A549 (cell line): ENCODE measurements around the gene XPOT. TPM values are rescaled to one million over a fixed set of nuclear protein-coding genes. Genes with fewer than 3 reads are reported as not detected.

Experiments
- ATAC-seq, 2 experiments: fragments of 200-7000 bp in 1 of 2; fragments of >200 bp in 1 of 2; cut with Nextera tagmentation in 1 of 2; cut with Tn5 transposase in 1 of 2; 3 replicates each; pipeline versions ENCODE4 v1.8.0 to v1.9.1; 2018 to 2020; ENCODE audit warnings: mild to moderate bottlenecking in 1 of 2, moderate library complexity in 1 of 2
- CTCF ChIA-PET: fragments of 300-600 bp; sonication (Branson Sonifier 250); formaldehyde crosslinking; extraction: SDS; loops from one replicate; lab custom pipeline; 2021; ENCODE audit warnings: antibody characterized with exemption, inconsistent platforms; lab: Yijun Ruan, JAX
- POLR2A ChIA-PET: fragments of 350-600 bp; formaldehyde crosslinking; extraction: SDS; loops from one replicate; lab custom pipeline; 2021; ENCODE audit warnings: antibody characterized with exemption, inconsistent platforms; lab: Yijun Ruan, JAX
- DNase-seq, 2 experiments: peaks; one replicate each; pipeline versions ENCODE4 v3.0.0 to v3.0.0-alpha.2; 2011 to 2016; ENCODE audit warnings: low read depth in 1 of 2, low spot score in 1 of 2
- FAIRE-seq: peaks from 2 replicates; lab custom pipeline; 2011; peaks lifted over from hg19 to GRCh38; lab: Jason Lieb, UNC
- H3K27ac ChIP-seq, 2 experiments: fragments of >200 bp; sonication (Bioruptor Twin); formaldehyde crosslinking; 3 replicates each; pipeline ENCODE4 v1.5.1; 2016 to 2017
- H3K4me1 ChIP-seq: fragments of >200 bp; sonication (Bioruptor Twin); formaldehyde crosslinking; 3 replicates; pipeline ENCODE4 v1.6.1; 2016
- H3K4me2 ChIP-seq: fragments of >200 bp; sonication (Bioruptor Twin); formaldehyde crosslinking; 3 replicates; pipeline ENCODE4 v1.6.1; 2016
- H3K4me3 ChIP-seq: fragments of >200 bp; sonication (Bioruptor Twin); formaldehyde crosslinking; 3 replicates; pipeline ENCODE4 v1.5.1; 2016
- H3K9me3 ChIP-seq: fragments of >200 bp; sonication (Bioruptor Twin); formaldehyde crosslinking; 3 replicates; pipeline ENCODE4 v1.6.1; 2016
- BHLHE40 ChIP-seq: IDR thresholded peaks from 2 replicates; pipeline ENCODE4 v1.6.1; 2012; ENCODE audit warnings: low read depth, low read length, inconsistent platforms
- CBX8 ChIP-seq: fragments of 200-600 bp; sonication (generic); IDR thresholded peaks from 2 replicates; pipeline ENCODE4 v1.6.1; 2016
- CEBPB ChIP-seq, 2 experiments: fragments of >200 bp in 1 of 2; sonication (Bioruptor Twin) in 1 of 2; formaldehyde crosslinking in 1 of 2; IDR thresholded peaks; 2 replicates each; pipeline ENCODE4 v1.6.1; 2012 to 2016
- CHD2 ChIP-seq: fragments of 150-350 bp; IDR thresholded peaks from 2 replicates; pipeline ENCODE4 v1.6.1; 2014; ENCODE audit warnings: low read length; ENCODE audit not compliant: partially characterized antibody
- EP300 ChIP-seq, 2 experiments: fragments of >200 bp; sonication (Bioruptor Twin); formaldehyde crosslinking; IDR thresholded peaks; 2 replicates in 1 of 2; 3 replicates in 1 of 2; pipeline ENCODE4 v1.6.1; 2016 to 2017
- GATA3 ChIP-seq: IDR thresholded peaks from 2 replicates; pipeline ENCODE4 v1.6.1; 2012; ENCODE audit warnings: borderline replicate concordance
- HMGXB4 ChIP-seq: fragments of 250-450 bp; sonication (Bioruptor Pico); IDR thresholded peaks from 2 replicates; pipeline ENCODE4 v1.5.0; 2021; ENCODE audit warnings: mild to moderate bottlenecking, moderate library complexity, borderline replicate concordance
- HOXA7 ChIP-seq: fragments of 250-450 bp; sonication (Bioruptor Pico); IDR thresholded peaks from 2 replicates; pipeline ENCODE4 v1.5.0; 2020; ENCODE audit warnings: mild to moderate bottlenecking, moderate library complexity
- HOXB13 ChIP-seq: fragments of 250-450 bp; sonication (Bioruptor Pico); IDR thresholded peaks from 2 replicates; pipeline ENCODE4 v1.5.0; 2020; ENCODE audit warnings: low read depth, mild to moderate bottlenecking, moderate library complexity
- HOXB5 ChIP-seq: fragments of 250-450 bp; sonication (Bioruptor Pico); IDR thresholded peaks from 2 replicates; pipeline ENCODE4 v1.5.0; 2020; ENCODE audit warnings: mild to moderate bottlenecking, moderate library complexity
- JUNB ChIP-seq: fragments of >200 bp; sonication (Bioruptor Twin); formaldehyde crosslinking; IDR thresholded peaks from 2 replicates; pipeline ENCODE4 v1.6.1; 2016
- MAFK ChIP-seq: fragments of 450-650 bp; IDR thresholded peaks from 2 replicates; pipeline ENCODE4 v1.6.1; 2014; ENCODE audit not compliant: partially characterized antibody
- MAX ChIP-seq: IDR thresholded peaks from 2 replicates; pipeline ENCODE4 v1.6.1; 2012
- NFE2L2 ChIP-seq: fragments of 150-350 bp; conservative IDR thresholded peaks from 2 replicates; pipeline ENCODE4 v1.6.1; 2014; ENCODE audit warnings: low read length
- NPAS2 ChIP-seq: fragments of 250-450 bp; sonication (Bioruptor Pico); IDR thresholded peaks from 2 replicates; pipeline ENCODE4 v1.8.0; 2022; ENCODE audit warnings: mild to moderate bottlenecking, moderate library complexity, borderline replicate concordance
- NR3C1 ChIP-seq: fragments of >200 bp; sonication (Bioruptor Twin); formaldehyde crosslinking; IDR thresholded peaks from 3 replicates; pipeline ENCODE4 v1.6.1; 2017
- PBX3 ChIP-seq: IDR thresholded peaks from 2 replicates; pipeline ENCODE4 v1.6.1; 2012
- PHF8 ChIP-seq: fragments of 200-600 bp; sonication (generic); IDR thresholded peaks from 2 replicates; pipeline ENCODE4 v1.6.1; 2016; ENCODE audit warnings: low read depth, mild to moderate bottlenecking, antibody characterized with exemption, moderate library complexity, borderline replicate concordance
- POLR2A ChIP-seq: IDR thresholded peaks from 2 replicates; pipeline ENCODE4 v1.6.1; 2012; ENCODE audit warnings: mild to moderate bottlenecking, low read length
- POLR2AphosphoS2 ChIP-seq: conservative IDR thresholded peaks from 2 replicates; pipeline ENCODE4 v1.6.1; 2012; ENCODE audit warnings: low read length, improper control_type of control experiment, inconsistent platforms
- RCOR1 ChIP-seq: fragments of 150-350 bp; IDR thresholded peaks from 2 replicates; pipeline ENCODE4 v1.6.1; 2014; ENCODE audit warnings: antibody characterized with exemption, low read length, low read depth
- RFX5 ChIP-seq: fragments of 450-650 bp; IDR thresholded peaks from 2 replicates; pipeline ENCODE4 v1.7.1; 2014; ENCODE audit warnings: antibody characterized with exemption, mild to moderate bottlenecking, moderate library complexity
- RNF2 ChIP-seq: fragments of 200-600 bp; sonication (generic); IDR thresholded peaks from 2 replicates; pipeline ENCODE4 v1.6.1; 2016; ENCODE audit warnings: low read depth, mild to moderate bottlenecking, antibody characterized with exemption, moderate library complexity, borderline replicate concordance
- SMC3 ChIP-seq: fragments of >200 bp; sonication (Bioruptor Twin); formaldehyde crosslinking; IDR thresholded peaks from 3 replicates; pipeline ENCODE4 v1.6.1; 2018; ENCODE audit warnings: inconsistent platforms
- TFCP2L1 ChIP-seq: fragments of 250-450 bp; sonication (Bioruptor Pico); IDR thresholded peaks from 2 replicates; pipeline ENCODE4 v1.5.0; 2021; ENCODE audit warnings: mild to moderate bottlenecking
- WGBS: methylation state at CpG from one replicate; pipeline ENCODE4 v1.1.6; 2017; ENCODE audit errors: missing lambda C conversion rate; 5-methylcytosine and 5-hydroxymethylcytosine counted together
- polyA plus RNA-seq, 4 experiments: library from polyadenylated mRNA; depleted of rRNA in 3 of 4; stranded (reverse); fragments of >200 nt; fragmentation: RNase III in 1 of 4; extraction: RNeasy Plus Mini Kit Qiagen cat#74134 plus additional on column Dnase treatment in 1 of 4; gene quantifications; 2 replicates in 3 of 4; 3 replicates in 1 of 4; pipeline ENCODE4 v1.2.3, GENCODE V29; 2011 to 2017

Gene XPOT
- polyA plus RNA-seq, 2 of the 4 experiments (the other 2 are of a cell fraction), result 65.9 to 229 TPM

GRCh38 chr12:64480148-64480547, 76.0 kb downstream of the XPOT start:
- no peak for FAIRE-seq
- Histone ChIP-seq H3K27ac (no peak overlapping the region), H3K4me3 (no peak overlapping the region), H3K9me3 (peaks cover 10% of the 10 kb centered on the region; the same call in 2 of the 3 replicates), H3K4me2 (no peak overlapping the region), H3K4me1 (0 out of 3 replicates have a peak, but pooled peaks cover 3% of the 10 kb centered on the region)
- no peak for ATAC-seq
- WGBS, result 86% methylated on average over 1 of the region's 1 CpG
- no peak for DNase-seq
- TF ChIP-seq PHF8 (no peak), EP300 (IDR thresholded peaks at IDR 0.05) (no peak), CEBPB (IDR thresholded peaks at IDR 0.05) (no peak), JUNB (no peak), POLR2AphosphoS2 (no peak), GATA3 (no peak), CBX8 (no peak), POLR2A (no peak), RCOR1 (no peak), BHLHE40 (no peak), NR3C1 (no peak), MAX (no peak)
- ChIA-PET CTCF (no interaction called here), POLR2A (no interaction called here)

- Histone ChIP-seq H3K9me3 (no peaks in the 10 kb centered on the region), H3K27ac (no peak overlapping the region), H3K4me2 (no peak overlapping the region), H3K4me1 (no peaks in the 10 kb centered on the region), H3K4me3 (no peak overlapping the region)
- FAIRE-seq (no peak), DNase-seq (no peak), ATAC-seq (no peak)
- POLR2A ChIA-PET, result no interaction called here
- TF ChIP-seq HOXB5 (CRISPR knock-in tag), result no peak
- TF ChIP-seq POLR2A, result no peak
- CTCF ChIA-PET, result no interaction called here
- WGBS, result 91% methylated on average over 3 of the region's 3 CpGs
These were observed 82.5 kb downstream of the XPOT start for GRCh38 chr12:64486657-64487056.

- Histone ChIP-seq H3K4me1 (no peaks in the 10 kb centered on the region), H3K27ac (no peak overlapping the region), H3K9me3 (no peaks in the 10 kb centered on the region), H3K4me3 (no peak overlapping the region), H3K4me2 (no peak overlapping the region)
- TF ChIP-seq RFX5, result no peak
- no peak for TF ChIP-seq MAFK
- no peak for TF ChIP-seq HOXB13 (CRISPR knock-in tag)
- FAIRE-seq (peak; percentile 23), ATAC-seq (no peak), DNase-seq (no peak)
- ChIA-PET CTCF (interaction anchor here (1.6 kb wide), 1 partner anchor 42 kb away, joined by 5 read pairs; no protein-coding TSS in a partner anchor), POLR2A (no interaction called here)
- WGBS, result 97% methylated on average over 1 of the region's 1 CpG
These were observed 87.5 kb downstream of the XPOT start for GRCh38 chr12:64491718-64492117.

- Histone ChIP-seq H3K4me2 (no peak overlapping the region), H3K27ac (no peak overlapping the region), H3K4me3 (no peak overlapping the region), H3K4me1 (no peaks in the 10 kb centered on the region), H3K9me3 (no peaks in the 10 kb centered on the region)
- FAIRE-seq (no peak), DNase-seq (no peak), ATAC-seq (no peak)
- 89% methylated on average over 3 of the region's 3 CpGs for WGBS
- TF ChIP-seq MAFK, result peak; percentile 25
- TF ChIP-seq HOXB5 (CRISPR knock-in tag), result no peak
- CTCF ChIA-PET, result no interaction called here
- POLR2A ChIA-PET, result no interaction called here
These were observed 89.3 kb downstream of the XPOT start for GRCh38 chr12:64493513-64493912.

GRCh38 chr12:64494998-64495729, 91.0 kb downstream of the XPOT start:
- ChIA-PET CTCF (interaction anchor here (0.7 to 1.5 kb wide), 7 partner anchors 39 to 307 kb away, joined by 3 to 5 read pairs (median 3); no protein-coding TSS in a partner anchor), POLR2A (no interaction called here)
- ATAC-seq, result no peak
- DNase-seq, result no peak
- H3K27ac ChIP-seq, result no peak overlapping the region
- TF ChIP-seq RFX5 (no peak), HOXA7 (CRISPR knock-in tag) (no peak), TFCP2L1 (CRISPR knock-in tag) (no peak), NPAS2 (no peak), RCOR1 (no peak), PBX3 (no peak), NFE2L2 (no peak), HMGXB4 (CRISPR knock-in tag) (no peak), RNF2 (no peak), SMC3 (no peak), CHD2 (no peak), BHLHE40 (no peak), POLR2AphosphoS2 (no peak), PHF8 (no peak)
- H3K4me1 ChIP-seq, result no peaks in the 10 kb centered on the region
- no peak for FAIRE-seq
- H3K4me3 ChIP-seq, result no peak overlapping the region
- WGBS, result 95% methylated on average over 5 of the region's 5 CpGs
- no peak overlapping the region for H3K4me2 ChIP-seq
- H3K9me3 ChIP-seq, result no peaks in the 10 kb centered on the region
